PC-9 (cell line): ENCODE results near the gene DUOXA1.

Source experiments
- EZH2 ChIP-seq: fragments of 200-600 bp; sonication (generic); IDR thresholded peaks from 2 replicates; pipeline ENCODE4 v1.8.0; 2017; ENCODE audit warnings: antibody characterized with exemption, low read depth
- TF ChIP-seq, protein P1 (sequence below): fragments of 200-600 bp; sonication (generic); conservative IDR thresholded peaks from 2 replicates; pipeline ENCODE4 v1.6.1; 2017; ENCODE audit warnings: mixed run types, antibody characterized with exemption, mild to moderate bottlenecking, moderate library complexity

DNA sequence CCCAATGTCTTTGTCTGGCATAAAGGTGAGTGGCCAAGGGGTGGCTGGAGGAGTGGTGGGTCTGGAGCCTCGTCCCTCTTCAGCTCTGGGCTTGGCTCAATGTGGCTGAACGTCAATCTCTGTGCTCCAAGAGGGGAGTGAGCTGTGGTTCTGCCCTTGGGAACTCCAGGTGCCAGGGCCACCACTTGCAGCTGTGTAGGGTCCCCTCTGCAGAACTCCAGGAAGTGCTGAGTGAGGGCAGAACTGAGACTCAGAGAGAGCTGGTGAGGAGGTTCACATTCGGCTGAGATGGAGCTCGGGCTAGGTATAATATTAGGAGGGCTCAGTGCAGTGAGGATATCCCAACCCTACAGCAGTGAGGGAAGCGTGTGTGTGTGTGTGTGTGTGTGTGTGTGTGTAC lies 11.7 kb upstream of the DUOXA1 start:
- TF ChIP-seq, protein P1, sequence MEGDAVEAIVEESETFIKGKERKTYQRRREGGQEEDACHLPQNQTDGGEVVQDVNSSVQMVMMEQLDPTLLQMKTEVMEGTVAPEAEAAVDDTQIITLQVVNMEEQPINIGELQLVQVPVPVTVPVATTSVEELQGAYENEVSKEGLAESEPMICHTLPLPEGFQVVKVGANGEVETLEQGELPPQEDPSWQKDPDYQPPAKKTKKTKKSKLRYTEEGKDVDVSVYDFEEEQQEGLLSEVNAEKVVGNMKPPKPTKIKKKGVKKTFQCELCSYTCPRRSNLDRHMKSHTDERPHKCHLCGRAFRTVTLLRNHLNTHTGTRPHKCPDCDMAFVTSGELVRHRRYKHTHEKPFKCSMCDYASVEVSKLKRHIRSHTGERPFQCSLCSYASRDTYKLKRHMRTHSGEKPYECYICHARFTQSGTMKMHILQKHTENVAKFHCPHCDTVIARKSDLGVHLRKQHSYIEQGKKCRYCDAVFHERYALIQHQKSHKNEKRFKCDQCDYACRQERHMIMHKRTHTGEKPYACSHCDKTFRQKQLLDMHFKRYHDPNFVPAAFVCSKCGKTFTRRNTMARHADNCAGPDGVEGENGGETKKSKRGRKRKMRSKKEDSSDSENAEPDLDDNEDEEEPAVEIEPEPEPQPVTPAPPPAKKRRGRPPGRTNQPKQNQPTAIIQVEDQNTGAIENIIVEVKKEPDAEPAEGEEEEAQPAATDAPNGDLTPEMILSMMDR: no peak
- no peak for TF ChIP-seq EZH2
